NCI-H748 (cell line): ENCODE data around the gene FOXL2NB.

Experiments
- DNase-seq: peaks from one replicate; lab custom pipeline; 2025; ENCODE audit not compliant: unreplicated experiment; lab: John Stamatoyannopoulos, UW

The FOXL2NB gene

DNA sequence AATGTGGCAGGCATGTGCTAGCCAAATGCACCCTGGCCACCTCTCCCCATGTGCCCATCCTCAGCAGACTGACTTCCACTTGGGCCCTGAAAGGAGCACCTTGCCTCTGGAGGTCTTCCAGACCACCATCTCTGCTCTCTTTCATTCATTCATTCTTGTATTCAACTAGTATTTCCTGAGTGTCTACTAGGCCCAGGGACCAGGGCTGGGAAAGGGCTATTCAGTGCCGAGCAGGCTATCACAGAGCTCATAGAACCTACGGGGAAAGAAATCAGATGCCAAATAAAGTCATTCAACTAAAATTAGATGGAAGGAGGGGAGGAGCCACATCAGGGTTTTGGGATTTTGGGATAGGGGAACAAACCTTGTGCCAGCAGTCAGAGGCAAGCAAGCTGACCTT is 40.2 kb downstream of the FOXL2NB start:
- DNase-seq, result no peak

GRCh38 chr3:138995706-138996105 is 48.7 kb downstream of the FOXL2NB start:
- no peak for DNase-seq
